ENCODE results near the gene CEP112. TPM values are rescaled to one million over a fixed set of nuclear protein-coding genes. Genes with fewer than 3 reads are reported as not detected.
"Not testable (repeated sequence)": the region's sequence is repeated elsewhere in the genome, so short reads cannot be mapped to it uniquely, and the experiment has no call there.

CEP112 gene
- total RNA-seq, 1 experiment from 2014 or later, result 2.8 TPM

DNA sequence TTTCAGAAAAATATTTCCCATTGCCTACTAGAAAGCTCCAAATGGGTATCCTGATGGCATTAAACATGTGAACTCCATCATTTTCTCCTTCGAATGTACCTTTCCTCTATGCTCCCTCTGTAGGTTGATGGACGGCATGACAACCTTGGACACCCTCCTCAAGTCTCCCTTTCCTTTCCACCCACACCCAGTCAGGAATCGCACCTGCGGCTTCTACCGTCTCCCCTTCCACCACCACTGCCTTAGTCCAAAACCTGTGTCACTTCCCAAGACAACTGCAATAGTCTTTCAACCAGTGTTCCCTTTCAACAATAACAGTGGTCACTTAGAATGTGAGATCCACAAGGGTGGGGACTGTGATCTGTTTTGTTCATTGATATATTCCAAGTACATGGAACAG, 397.4 kb downstream of the CEP112 start:
- DNase-seq (ENCODE audit: low read depth), result peak; percentile 16
- in situ Hi-C loops (cut with HindIII; ENCODE audit: low pct_unique_long_range_greater_than_20kb, low sequenced_read_pairs), result no loop called here

DNA sequence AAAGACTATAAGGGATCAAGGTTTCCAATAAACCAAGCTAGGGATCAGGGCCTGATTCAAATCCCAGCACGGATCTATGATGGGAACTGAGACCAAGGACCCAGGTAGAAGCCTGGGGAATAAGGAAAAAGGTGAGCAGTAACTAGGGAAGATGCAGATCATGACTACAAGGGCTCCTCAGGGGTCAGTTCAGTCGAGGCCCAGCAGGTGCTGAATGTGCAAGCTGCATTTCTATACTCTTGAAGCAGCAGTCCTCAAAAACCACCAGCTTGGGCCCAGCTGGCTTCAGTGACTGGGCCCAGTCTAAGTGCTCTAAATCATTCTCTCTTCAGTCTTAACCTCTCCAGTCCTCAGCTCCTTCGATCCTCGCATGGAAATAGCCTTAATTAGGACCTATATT, 401.7 kb downstream of the CEP112 start:
- in situ Hi-C loops (cut with HindIII; ENCODE audit: low pct_unique_long_range_greater_than_20kb, low sequenced_read_pairs), result no loop called here
- DNase-seq (ENCODE audit: low read depth), result no peak

DNA sequence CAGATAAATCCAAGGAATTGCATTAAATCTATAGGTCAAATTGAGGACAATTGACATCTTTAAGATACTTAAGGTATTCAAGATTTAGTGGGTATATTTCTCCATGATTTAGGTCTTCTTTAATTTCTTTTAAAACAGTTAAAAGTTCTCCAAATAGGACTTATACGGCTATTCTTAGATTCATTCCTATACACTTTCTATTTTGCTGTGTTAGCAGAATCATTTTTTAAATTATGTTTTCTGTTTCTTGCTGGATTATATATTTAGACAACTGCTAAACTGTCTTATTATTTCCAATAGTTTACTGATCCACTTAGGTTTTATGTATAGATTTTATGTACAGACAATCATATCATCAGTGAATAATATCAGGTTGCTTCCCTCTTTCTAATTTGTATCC, 404.4 kb downstream of the CEP112 start:
- in situ Hi-C loops (cut with HindIII; ENCODE audit: low pct_unique_long_range_greater_than_20kb, low sequenced_read_pairs), result no loop called here
- no peak for DNase-seq (ENCODE audit: low read depth)

DNA sequence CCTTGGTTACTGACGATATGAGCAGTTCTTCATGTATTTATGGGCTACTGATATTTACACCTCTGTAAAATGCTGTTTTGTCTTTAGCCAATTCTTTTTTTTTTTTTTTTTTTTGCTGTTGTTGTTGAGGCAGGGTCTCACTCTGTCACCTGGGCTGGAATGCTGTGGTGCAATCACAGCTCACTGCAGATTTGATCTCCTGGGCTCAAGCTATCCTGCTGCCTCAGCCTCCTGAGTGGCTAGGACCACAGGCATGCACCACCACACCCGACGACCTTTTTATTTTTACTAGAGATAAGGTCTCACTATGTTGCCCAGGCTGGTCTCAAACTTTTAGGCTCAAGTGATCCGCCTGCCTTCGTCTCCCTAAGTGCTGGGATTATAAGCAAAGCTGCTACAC, 405.5 kb downstream of the CEP112 start:
- no peak for DNase-seq (ENCODE audit: low read depth)
- in situ Hi-C loops (cut with HindIII; ENCODE audit: low pct_unique_long_range_greater_than_20kb, low sequenced_read_pairs), result no loop called here

DNA sequence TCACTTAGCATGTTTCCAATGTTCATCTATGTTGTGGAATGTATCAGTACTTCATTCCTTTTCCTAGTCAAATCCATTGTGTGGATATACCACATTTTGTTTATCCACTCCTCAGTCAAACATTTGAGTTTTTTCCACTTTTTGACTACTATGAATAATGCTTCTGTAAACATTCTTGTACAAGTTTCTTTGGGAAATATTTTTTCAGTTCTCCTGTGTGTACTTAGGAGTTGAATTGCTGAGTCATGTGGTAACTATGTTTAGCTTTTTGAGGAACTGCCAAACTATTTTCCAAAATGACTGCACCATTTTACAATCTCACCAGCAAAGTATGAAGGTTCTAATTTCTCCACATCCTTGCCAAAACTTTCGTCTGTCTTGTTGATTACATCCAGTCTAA, 406.8 kb downstream of the CEP112 start:
- DNase-seq (ENCODE audit: low read depth), result peak; percentile 81
- in situ Hi-C loops (cut with HindIII; ENCODE audit: low pct_unique_long_range_greater_than_20kb, low sequenced_read_pairs), result no loop called here

DNA sequence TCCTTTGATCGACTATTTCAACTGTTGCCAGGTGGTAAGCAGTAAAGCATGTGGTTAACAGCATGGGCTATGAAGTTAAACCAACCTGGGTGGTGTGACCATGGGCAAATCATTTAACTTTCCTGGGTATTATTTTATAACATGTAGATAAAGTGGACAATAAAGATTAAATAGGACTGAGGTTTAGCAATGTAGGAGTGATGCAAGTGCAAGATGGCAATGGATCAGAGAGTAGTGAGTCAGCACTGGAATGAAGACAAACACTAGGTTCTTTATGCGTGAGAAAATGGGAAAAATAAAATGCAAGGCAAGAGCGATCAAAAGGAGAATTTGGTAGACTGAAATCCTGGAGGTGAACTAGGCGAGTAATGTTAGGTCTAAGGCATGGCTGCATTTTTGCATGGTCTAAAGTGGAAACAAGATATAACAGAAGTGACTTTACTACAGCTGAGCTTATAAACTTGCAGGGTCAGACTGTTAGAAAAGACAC, 408.0 kb downstream of the CEP112 start:
- in situ Hi-C loops (cut with HindIII; ENCODE audit: low pct_unique_long_range_greater_than_20kb, low sequenced_read_pairs), result no loop called here
- peak; percentile 77 for DNase-seq (ENCODE audit: low read depth)

DNA sequence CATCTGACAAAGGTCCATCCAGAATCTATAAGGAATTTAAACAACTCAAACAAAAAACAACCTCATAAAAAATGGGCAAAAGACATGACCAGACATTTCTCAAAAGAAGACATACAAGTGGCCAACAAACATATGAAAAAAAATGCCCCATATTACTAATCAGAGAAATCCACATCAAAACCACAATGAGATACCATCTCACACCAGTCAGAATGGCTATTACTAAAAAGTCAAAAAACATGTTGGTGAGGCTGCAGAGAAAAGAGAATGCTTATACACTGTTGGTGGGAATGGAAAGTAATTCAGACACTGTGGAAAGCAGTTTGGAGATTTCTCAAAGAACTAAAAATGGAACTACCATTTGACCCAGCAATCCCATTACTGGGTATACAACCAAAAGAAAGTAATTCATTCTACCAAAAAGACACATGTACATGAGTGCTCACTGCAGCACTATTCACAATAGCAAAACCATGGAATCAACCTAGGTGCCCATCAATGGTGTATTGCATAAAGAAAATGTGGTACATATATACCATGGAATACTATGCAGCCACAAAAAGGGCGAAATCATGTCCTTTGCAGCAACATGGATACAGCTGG, 409.7 kb downstream of the CEP112 start:
- DNase-seq (ENCODE audit: low read depth); in situ Hi-C loops (cut with HindIII; ENCODE audit: low pct_unique_long_range_greater_than_20kb, low sequenced_read_pairs): not testable (repeated sequence)

DNA sequence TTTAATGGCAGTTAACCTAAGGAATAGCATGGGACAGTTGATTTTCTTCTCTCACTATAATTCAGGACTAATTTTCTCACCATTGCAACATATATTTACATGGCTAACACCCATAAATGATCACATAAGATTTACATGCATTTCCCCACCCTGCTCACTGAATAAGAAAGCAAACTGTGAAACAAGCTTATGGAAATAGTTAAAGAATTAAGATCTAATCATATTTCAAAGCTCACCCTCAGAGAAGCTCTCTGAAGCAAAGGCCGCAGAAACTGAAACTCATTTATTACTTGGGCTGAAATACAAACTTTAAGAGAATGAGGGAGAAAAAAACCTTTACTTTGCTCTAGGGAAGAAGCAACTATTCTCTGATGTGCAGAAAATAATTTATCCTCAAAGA, 411.8 kb downstream of the CEP112 start:
- no peak for DNase-seq (ENCODE audit: low read depth)
- in situ Hi-C loops (cut with HindIII; ENCODE audit: low pct_unique_long_range_greater_than_20kb, low sequenced_read_pairs), result no loop called here

DNA sequence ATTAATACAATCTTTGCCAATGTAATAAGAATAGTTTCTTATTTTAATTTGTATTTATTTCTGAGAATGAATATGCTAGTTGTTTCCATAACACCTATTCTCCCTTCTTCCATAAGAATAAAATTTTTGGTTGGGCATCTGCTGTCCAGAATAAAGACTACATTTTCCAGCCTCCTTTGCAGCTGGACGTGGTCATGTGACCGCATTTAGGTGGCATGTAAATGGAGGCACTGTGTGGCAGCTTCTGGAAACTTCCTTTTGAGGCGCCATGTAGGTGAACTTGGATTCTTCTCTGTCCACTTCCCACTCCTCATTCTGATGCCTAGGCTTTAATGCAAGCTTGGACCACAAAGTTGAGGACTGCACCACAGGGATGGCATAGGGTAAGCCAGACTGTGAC, 415.0 kb downstream of the CEP112 start:
- in situ Hi-C loops (cut with HindIII; ENCODE audit: low pct_unique_long_range_greater_than_20kb, low sequenced_read_pairs), result no loop called here
- DNase-seq (ENCODE audit: low read depth), result no peak

DNA sequence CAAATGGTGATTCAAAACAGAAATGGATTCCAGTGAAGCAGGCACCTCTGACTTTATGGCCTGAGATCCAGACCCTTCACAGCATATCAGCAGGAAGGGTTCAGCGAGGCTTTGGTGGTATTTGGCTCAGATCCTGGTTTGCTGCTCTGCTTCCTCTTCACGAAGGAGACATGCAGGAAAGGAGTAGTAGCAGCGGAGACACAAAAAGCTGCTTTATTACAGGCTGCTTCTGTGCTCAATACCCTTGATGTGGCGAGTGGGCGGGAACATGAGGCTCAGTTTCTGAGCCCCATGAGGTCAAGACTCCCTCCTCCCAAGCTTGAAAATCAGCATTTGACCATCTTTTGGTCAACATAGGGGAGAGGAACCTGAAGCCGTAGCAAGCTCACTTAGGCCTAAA, 417.1 kb downstream of the CEP112 start:
- no peak for DNase-seq (ENCODE audit: low read depth)
- in situ Hi-C loops (cut with HindIII; ENCODE audit: low pct_unique_long_range_greater_than_20kb, low sequenced_read_pairs), result no loop called here

DNA sequence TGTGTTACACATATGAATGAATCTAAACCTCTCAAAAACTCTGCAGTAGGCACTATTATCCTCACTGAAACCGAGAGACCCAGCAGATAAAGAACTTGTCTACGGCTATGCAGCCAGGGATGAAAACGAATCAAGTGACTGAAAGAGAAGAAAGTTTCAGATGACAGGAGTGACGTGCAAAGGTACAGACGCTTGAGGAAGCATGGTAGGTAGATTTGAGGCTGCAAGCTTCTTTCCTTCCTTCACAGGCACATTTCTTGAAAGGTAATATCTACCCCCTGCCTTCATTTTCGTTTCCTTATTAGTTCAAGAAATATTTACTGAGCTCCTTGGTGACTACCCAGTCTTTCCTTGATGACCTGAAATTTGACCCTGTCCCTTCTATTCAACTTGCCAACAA, 418.9 kb downstream of the CEP112 start:
- no peak for DNase-seq (ENCODE audit: low read depth)

DNA sequence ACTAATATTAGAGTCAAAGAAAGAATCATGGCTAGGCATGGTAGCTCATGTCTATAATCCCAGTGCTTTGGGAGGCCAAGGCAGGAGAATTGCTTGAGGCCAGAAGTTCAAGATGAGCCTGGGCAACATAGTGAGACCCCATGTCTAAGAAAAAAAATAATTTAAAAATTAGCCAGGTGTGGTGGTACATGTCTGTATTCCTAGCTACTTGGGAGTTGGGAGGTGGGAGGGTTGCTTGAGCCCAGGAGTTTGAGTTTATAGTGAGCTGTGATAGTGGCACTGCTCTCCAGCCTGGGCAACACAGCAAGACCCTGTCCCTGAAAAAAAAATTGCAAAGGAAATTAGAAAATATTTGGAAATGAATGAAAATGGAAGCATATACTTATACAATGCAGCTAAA, 420.2 kb downstream of the CEP112 start:
- in situ Hi-C loops (cut with HindIII; ENCODE audit: low pct_unique_long_range_greater_than_20kb, low sequenced_read_pairs), result no loop called here
- no peak for DNase-seq (ENCODE audit: low read depth)

More for the DNA sequence above, 418.9 kb downstream of the CEP112 start:
- in situ Hi-C loops (cut with HindIII; ENCODE audit: low pct_unique_long_range_greater_than_20kb, low sequenced_read_pairs), result no loop called here

DNA sequence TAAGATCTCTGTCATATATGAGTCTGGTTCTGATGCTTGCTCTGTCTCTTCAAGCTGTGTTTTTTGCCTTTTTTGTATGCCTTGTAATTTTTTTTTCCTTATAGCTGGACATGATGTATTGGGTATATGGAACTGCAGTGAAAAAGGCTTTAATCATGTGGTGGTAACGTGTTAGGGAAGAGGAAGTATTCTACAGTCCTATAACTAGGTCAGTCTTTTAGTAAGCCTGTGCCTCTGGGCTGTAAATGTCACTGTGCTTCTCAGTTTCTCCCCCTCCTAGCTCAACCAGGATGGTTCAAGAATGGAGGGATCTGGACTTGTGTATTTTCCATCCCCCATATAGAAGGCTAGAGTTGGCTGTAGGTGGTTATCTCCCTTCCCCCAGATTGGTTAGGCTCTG, 428.1 kb downstream of the CEP112 start:
- DNase-seq (ENCODE audit: low read depth), result no peak
- in situ Hi-C loops (cut with HindIII; ENCODE audit: low pct_unique_long_range_greater_than_20kb, low sequenced_read_pairs), result no loop called here

DNA sequence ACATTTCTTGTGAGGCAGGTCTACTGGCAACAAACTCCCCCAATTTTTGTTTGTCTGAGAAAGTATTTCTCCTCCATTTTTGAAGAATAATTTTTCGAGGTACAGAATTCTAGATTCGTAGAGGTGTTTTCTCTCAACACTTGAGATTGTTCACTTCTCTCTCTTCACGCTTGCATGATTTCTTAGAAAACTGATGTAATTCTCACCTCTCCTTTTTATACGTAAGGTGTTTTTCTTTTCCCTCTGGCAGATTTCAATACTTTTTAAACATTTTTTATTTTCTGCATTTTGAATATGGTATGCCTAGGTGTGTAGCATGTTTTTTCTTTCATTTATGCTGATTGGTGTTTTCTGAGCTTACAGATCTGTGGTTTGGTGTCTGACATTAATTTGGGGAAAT, 429.0 kb downstream of the CEP112 start:
- no peak for DNase-seq (ENCODE audit: low read depth)
- in situ Hi-C loops (cut with HindIII; ENCODE audit: low pct_unique_long_range_greater_than_20kb, low sequenced_read_pairs), result no loop called here

DNA sequence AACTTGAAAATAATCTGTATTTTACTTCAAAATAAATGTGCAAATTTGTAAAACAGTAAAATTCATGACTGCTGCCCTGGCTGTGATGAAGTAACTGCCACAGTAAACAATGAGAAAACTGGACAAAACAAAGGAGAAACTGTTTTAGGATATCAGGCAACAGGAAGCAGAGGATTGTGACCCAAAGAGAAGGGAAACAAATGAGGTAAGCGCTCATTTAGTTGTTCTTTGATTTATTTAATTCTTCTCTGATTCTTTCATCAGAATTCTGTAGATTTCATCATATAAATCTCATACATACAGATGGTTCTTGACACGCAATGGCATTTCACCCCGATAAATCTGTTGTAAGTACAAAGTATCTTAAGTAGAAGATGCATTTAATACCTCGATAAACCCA, 432.4 kb downstream of the CEP112 start:
- no peak for DNase-seq (ENCODE audit: low read depth)
- in situ Hi-C loops (cut with HindIII; ENCODE audit: low pct_unique_long_range_greater_than_20kb, low sequenced_read_pairs), result no loop called here

DNA sequence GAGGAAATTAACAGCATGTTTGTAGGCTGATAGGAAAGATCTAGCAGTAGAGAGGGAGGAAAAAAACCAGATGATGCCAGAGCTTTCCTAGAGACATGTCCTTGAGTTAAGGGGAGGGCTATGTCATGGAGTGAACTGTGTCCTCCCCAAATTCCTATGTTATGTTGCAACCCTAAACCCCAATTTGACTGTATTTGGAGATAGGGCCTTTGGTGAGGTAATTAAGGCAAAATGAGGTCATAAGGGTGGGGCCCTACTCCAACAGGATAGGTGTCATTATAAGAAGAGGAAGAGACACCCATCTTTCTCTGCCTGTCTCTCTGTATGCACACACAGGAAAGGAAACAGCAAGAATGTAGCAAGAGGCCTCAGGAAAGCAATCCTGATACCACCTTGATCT, 435.2 kb downstream of the CEP112 start:
- in situ Hi-C loops (cut with HindIII; ENCODE audit: low pct_unique_long_range_greater_than_20kb, low sequenced_read_pairs), result no loop called here
- no peak for DNase-seq (ENCODE audit: low read depth)

DNA sequence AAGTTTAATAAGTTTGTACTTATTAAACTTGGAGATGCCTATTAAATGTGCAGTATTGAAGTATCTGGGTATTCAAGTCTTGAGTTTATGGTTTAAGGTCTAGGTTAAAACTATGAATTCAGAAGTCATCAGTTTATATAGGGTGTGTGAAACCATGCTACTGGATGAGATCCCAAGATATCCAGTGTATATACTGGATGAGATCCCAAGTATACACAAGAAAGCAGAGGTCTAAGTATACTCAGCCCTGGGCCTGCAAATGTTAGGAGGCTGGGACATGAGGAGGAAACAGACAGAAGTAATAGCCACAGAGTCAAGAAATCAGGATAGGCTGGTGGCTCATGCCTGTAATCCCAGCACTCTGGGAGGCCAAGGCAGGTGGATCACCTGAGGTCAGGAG, 436.1 kb downstream of the CEP112 start:
- in situ Hi-C loops (cut with HindIII; ENCODE audit: low pct_unique_long_range_greater_than_20kb, low sequenced_read_pairs), result no loop called here
- no peak for DNase-seq (ENCODE audit: low read depth)

DNA sequence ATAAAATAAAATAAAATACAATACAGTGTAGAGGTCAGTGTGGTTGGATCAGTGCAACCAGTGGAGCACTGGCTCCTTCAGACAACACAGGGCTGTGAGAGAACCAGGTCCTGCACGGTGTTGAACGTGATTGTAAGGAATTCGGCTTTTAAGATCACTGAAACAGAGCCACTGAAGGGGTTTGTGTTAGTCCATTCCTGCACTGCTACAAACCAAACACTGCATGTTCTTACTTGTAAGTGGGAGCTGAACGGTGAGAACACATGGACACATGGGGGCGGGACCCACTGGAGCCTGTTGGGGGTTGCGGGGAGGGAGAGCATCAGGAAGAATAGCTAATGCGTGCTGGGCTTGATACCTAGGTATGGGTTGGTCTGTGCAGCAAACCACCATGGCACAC, 437.3 kb downstream of the CEP112 start:
- in situ Hi-C loops (cut with HindIII; ENCODE audit: low pct_unique_long_range_greater_than_20kb, low sequenced_read_pairs), result no loop called here
- no peak for DNase-seq (ENCODE audit: low read depth)

DNA sequence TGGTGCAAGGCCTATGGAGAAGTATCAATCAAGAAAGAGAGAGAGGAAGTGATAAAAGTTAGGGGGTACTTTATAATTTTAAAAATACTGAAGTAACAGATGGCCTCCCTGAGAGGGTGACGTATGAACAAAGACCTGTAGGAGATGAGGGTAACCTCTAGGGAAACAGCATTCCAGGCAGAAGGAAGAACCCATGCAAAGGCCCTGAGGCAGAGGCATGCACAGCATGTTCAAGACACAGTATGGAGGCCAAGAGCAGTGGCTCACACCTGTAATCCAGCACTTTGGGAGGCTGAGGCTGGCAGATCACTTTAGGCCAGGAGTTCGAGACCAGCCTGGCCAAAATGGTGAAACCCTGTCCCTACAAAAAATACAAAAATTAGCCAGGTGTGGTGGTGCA, 437.9 kb downstream of the CEP112 start:
- in situ Hi-C loops (cut with HindIII; ENCODE audit: low pct_unique_long_range_greater_than_20kb, low sequenced_read_pairs), result no loop called here
- no peak for DNase-seq (ENCODE audit: low read depth)

DNA sequence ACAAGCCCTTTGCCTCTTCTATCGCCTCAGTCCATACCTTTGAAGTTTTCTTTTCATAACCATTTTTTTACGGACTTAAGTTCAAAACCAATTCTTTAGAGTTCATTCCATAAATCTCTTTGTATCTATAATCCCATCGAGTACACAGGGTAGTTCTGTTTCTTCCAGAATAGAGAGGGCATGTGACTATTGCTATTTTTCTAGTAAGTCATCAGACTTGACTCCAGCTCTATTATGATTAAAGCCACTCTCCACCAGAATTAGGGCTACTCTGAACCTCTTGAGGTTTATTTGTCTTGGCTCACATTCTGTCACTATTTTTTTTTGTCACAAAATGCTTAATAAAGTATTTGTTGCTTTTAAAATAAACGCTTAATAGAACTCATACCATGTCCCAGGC, 438.6 kb downstream of the CEP112 start:
- no peak for DNase-seq (ENCODE audit: low read depth)
- in situ Hi-C loops (cut with HindIII; ENCODE audit: low pct_unique_long_range_greater_than_20kb, low sequenced_read_pairs), result no loop called here

DNA sequence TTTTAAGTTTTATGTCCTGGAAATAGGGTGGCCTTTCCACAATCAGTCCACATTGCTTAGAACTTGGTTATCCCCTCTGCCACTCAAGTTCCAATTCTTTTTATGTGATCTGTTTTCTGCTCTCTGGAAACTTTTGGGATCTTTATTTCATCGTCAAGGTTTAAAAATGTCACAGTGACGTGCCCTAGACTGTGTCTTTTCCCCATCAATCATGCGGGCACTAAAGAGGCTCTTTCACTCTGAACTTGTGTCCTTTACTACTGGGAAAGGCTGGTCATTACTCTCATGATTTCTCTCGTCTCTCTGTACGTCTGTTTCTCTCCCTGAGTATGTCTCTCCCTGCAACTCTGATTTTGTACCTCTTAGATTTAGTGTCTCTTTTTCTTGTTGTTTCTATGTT, 440.7 kb downstream of the CEP112 start:
- DNase-seq (ENCODE audit: low read depth), result no peak
- in situ Hi-C loops (cut with HindIII; ENCODE audit: low pct_unique_long_range_greater_than_20kb, low sequenced_read_pairs), result no loop called here

Measured in Caki2 (cell line).